Left colon (tissue), 2 donors: ENCODE results near the gene BCL11A. TPM values are rescaled to one million over a fixed set of nuclear protein-coding genes. Genes with fewer than 3 reads are reported as not detected.
A peak's percentile ranks its signal among the peaks of the same experiment; 100 is the strongest.

Experiments
- ATAC-seq: fragments of 200-7000 bp; cut with Tn5 transposase; one replicate; pipeline ENCODE4 v1.9.1; 2020; ENCODE audit warnings: mild to moderate bottlenecking, moderate library complexity
- DNase-seq, 2 donors: peaks; one replicate each; pipeline ENCODE4 v3.0.0-alpha.2; 2020
- intact Hi-C, 2 donors: fragments of 100-400 bp; cut with DNase I in 1 of 2; cut with micrococcal nuclease in 1 of 2; formaldehyde crosslinking; loops; one replicate each; pipeline versions ENCODE4 v1.11.2 to v1.14.0; 2022; cut with DNase I, micrococcal nuclease
- total RNA-seq, 2 donors: library from RNA; stranded (reverse); fragmentation: NEBNext Ultra II Directional; extraction: Animal tissue kit (Norgen Biotek cat#: 25700); gene quantifications; one replicate each; pipeline ENCODE4 v1.2.1, GENCODE V29; 2021
- donor health status: DM: no; HTN: no; CAD: no.
- donor health status: DM: yes; HTN: yes; CAD: no.

The BCL11A gene
- total RNA-seq, 2 donors from 2014 or later: 28.9 to 29.0 TPM

- ATAC-seq (no peak), DNase-seq (no peak)
- intact Hi-C loops: no loop called here
Observed at GRCh38 chr2:60533101-60534051, 20.1 kb downstream of the BCL11A start.

- intact Hi-C loops: no loop called here
- ATAC-seq (no peak), DNase-seq (no peak)
Observed at GRCh38 chr2:60532421-60532820, 21.0 kb downstream of the BCL11A start.

- peak; percentile 62 to 68 for DNase-seq
- intact Hi-C loops: no loop called here
- peak; percentile 52 for ATAC-seq
Observed at GRCh38 chr2:60531701-60532133, 21.7 kb downstream of the BCL11A start.

- peak; percentile 90 to 96 for DNase-seq
- ATAC-seq: peak; percentile 84
- intact Hi-C loops: no loop called here
Observed at GRCh38 chr2:60530660-60531281, 22.7 kb downstream of the BCL11A start.

- ATAC-seq (peak; percentile 73), DNase-seq (peak; percentile 73 to 82)
- intact Hi-C loops: no loop called here
Observed at GRCh38 chr2:60529785-60530627, 23.4 kb downstream of the BCL11A start.

- DNase-seq (no peak), ATAC-seq (no peak)
- intact Hi-C loops: no loop called here
Observed at GRCh38 chr2:60529136-60529784, 24.2 kb downstream of the BCL11A start.

- no peak for ATAC-seq
- intact Hi-C loops: no loop called here
Observed at GRCh38 chr2:60528281-60529020, 25.0 kb downstream of the BCL11A start.

GRCh38 chr2:60527762-60528161 is 25.7 kb downstream of the BCL11A start:
- DNase-seq (no peak), ATAC-seq (no peak)
- intact Hi-C loops: no loop called here

More at GRCh38 chr2:60528281-60529020, 25.0 kb downstream of the BCL11A start:
- DNase-seq: no peak

- DNase-seq (no peak), ATAC-seq (no peak)
- intact Hi-C loops: no loop called here
Observed at GRCh38 chr2:60526623-60527022, 26.8 kb downstream of the BCL11A start.

- no peak for ATAC-seq
- intact Hi-C loops: no loop called here
- DNase-seq: no peak
Observed at GRCh38 chr2:60525899-60526298, 27.6 kb downstream of the BCL11A start.

- intact Hi-C loops: no loop called here
- DNase-seq: no peak
- no peak for ATAC-seq
Observed at GRCh38 chr2:60524874-60525273, 28.6 kb downstream of the BCL11A start.

GRCh38 chr2:60523963-60524362 is 29.5 kb downstream of the BCL11A start:
- DNase-seq: no peak
- intact Hi-C loops: no loop called here
- no peak for ATAC-seq

- DNase-seq (no peak), ATAC-seq (no peak)
- intact Hi-C loops: no loop called here
Observed at GRCh38 chr2:60522462-60522861, 31.0 kb downstream of the BCL11A start.

GRCh38 chr2:60521626-60522025 is 31.8 kb downstream of the BCL11A start:
- no peak for ATAC-seq
- intact Hi-C loops: no loop called here
- DNase-seq: no peak

- intact Hi-C loops: no loop called here
- DNase-seq (no peak), ATAC-seq (no peak)
Observed at GRCh38 chr2:60520917-60521539, 32.4 kb downstream of the BCL11A start.

GRCh38 chr2:60520151-60520876 is 33.1 kb downstream of the BCL11A start:
- intact Hi-C loops: no loop called here
- no peak for ATAC-seq
- no peak for DNase-seq

GRCh38 chr2:60519231-60519863 is 34.1 kb downstream of the BCL11A start:
- DNase-seq (peak in 1 of 2 donors; percentile 34), ATAC-seq (peak; percentile 78)
- intact Hi-C loops: no loop called here
